Hepatocyte (in vitro differentiated cells): ENCODE data around the gene ZNF536.

Experiments
- EZH2phosphoT487 ChIP-seq: fragments of 200-600 bp; sonication (generic); IDR thresholded peaks from one replicate; pipeline ENCODE4 v1.6.1; 2018; ENCODE audit warnings: antibody characterized with exemption, mild to moderate bottlenecking, low read depth, moderate library complexity; ENCODE audit not compliant: unreplicated experiment, severe bottlenecking
- TF ChIP-seq, protein P1 (sequence below): fragments of 200-600 bp; sonication (generic); IDR thresholded peaks from 2 replicates; pipeline ENCODE4 v1.5.1; 2016; ENCODE audit warnings: antibody characterized with exemption, mild to moderate bottlenecking; ENCODE audit not compliant: poor library complexity

DNA sequence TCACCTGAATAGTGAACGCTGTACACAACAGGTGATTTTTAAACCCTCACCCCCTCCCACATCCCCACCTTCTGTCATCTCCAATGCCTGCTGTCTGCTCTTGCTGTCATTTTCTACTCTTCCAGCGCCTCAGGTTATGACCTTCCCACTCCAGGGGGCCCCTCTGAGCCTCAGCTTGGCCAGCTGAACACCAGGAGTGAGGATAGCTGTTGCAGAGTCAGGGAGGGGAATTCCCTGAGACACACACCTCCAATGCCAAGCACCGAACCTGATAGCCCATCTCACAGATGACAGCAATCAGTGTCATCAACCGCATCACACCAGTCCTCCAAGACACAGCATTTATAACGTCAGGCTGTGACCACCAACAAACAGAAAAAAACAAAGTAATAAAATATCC lies 193.5 kb downstream of the ZNF536 start:
- TF ChIP-seq, protein P1, sequence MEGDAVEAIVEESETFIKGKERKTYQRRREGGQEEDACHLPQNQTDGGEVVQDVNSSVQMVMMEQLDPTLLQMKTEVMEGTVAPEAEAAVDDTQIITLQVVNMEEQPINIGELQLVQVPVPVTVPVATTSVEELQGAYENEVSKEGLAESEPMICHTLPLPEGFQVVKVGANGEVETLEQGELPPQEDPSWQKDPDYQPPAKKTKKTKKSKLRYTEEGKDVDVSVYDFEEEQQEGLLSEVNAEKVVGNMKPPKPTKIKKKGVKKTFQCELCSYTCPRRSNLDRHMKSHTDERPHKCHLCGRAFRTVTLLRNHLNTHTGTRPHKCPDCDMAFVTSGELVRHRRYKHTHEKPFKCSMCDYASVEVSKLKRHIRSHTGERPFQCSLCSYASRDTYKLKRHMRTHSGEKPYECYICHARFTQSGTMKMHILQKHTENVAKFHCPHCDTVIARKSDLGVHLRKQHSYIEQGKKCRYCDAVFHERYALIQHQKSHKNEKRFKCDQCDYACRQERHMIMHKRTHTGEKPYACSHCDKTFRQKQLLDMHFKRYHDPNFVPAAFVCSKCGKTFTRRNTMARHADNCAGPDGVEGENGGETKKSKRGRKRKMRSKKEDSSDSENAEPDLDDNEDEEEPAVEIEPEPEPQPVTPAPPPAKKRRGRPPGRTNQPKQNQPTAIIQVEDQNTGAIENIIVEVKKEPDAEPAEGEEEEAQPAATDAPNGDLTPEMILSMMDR = no peak
- no peak for TF ChIP-seq EZH2phosphoT487
